IPS DF 4.7 (cell line): ENCODE measurements around the gene BIN1.

Experiments used
- DNase-seq: peaks from one replicate; pipeline ENCODE4 v3.0.0-alpha.2; 2013; ENCODE audit warnings: low spot score; ENCODE audit errors: extremely low read depth

BIN1 gene

DNA sequence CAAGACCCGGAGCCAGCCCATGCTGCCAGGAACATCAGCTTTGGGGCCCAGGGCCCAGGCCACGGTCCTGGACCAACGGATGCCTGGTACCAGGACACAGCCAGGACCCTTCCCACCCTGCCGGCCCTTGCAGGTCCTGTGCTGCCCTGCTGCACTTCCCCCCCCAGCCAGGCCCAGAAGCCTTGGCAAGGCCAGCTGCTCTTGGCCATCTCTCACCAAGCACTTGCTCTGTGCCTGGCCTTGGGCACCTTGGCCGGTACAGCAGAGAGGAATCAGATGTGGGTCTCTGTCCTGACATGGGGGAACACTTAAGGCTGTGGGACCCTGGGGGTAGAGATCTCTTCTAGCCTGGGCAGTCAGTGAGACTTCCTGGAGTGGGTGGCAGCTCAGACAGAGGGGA is 28.9 kb downstream of the BIN1 start:
- no peak for DNase-seq

- DNase-seq = no peak
Observed at GRCh38 chr2:127076924-127077323, 30.0 kb downstream of the BIN1 start.

DNA sequence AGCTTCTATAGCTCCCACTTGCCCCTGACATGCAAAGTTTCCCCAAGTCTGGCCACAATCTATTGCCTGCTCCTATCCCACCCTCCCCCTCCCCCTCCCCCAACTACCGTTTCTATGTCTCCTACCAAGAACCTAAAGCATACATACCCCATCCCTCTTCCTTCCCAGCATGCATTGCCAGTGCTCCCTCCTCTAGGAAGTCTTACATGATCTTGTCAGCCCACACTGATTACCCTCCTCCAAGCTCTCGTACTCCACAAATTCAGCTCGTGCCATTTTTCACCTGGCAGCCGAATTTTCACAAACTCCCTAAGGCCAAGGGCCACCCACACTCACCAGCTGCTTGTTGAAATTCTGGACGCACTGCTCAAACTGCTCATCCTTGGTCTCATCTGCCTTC is 30.7 kb downstream of the BIN1 start:
- DNase-seq = no peak

DNA sequence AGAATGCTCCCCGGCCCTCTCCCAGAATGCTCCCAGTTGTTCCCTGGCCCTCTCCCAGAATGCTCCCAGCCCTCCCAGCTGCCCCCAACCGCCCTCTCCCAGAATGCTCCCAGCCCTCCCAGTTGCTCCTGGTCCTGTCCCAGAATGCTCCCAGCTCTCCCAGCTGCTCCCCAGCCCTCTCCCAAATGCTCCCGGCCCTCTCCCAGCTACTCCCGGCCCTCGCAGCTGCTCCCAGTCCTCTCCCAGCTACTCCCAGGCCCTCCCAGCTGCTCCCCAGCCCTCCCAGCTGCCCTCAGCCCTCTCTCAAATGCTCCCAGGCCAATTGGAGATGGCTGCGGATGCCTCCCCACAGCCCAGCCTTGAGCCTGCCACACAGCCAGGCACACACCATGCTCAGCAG is 31.1 kb downstream of the BIN1 start:
- DNase-seq = no peak

DNA sequence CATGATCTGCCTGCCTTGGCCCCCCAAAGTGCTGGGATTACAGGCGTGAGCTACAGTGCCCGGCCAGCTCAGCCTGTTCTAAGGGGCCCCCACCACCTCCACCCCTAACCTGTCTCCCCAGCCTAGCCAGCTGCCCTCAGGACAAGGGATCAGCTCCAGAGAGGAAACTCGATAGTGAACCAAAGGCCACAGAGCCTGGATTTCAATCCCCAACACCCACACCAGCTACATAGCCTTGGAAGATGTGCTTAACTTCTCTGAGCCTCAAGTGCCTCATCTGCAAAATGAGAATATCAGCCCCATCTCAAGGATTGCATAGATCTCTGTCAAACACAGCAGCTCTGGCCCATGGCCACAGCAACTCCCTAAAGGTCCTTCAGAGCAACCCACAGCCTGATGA is 32.0 kb downstream of the BIN1 start:
- no peak for DNase-seq

- no peak for DNase-seq
Observed at GRCh38 chr2:127074358-127074757, 32.6 kb downstream of the BIN1 start.

GRCh38 chr2:127072970-127073369 is 34.0 kb downstream of the BIN1 start:
- no peak for DNase-seq

- DNase-seq = no peak
Observed at GRCh38 chr2:127072396-127072795, 34.6 kb downstream of the BIN1 start.

DNA sequence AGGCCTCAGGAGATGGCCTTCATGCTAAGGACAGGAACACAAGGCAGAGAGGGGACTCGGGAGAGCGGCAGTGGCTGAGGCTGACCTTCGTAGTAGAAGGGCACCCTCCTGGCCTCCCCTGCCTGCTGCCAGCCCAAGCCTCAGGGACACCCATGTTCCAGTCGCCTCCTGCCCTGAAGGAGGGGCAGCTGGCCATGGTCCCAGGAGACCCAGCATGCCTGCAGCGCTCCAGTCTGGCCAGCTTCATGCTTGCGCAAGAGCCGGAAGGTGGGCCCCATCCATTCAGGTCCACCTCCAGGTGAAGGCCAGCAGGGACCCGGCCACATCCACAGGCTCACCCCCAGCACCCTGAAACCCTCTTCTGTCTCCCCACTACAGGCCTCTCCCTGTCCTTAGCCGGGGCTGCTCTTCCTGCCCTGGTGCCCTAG is 35.0 kb downstream of the BIN1 start:
- no peak for DNase-seq

GRCh38 chr2:127070221-127070620 is 36.7 kb downstream of the BIN1 start:
- DNase-seq = no peak

GRCh38 chr2:127069536-127069935 is 37.4 kb downstream of the BIN1 start:
- DNase-seq = no peak

DNA sequence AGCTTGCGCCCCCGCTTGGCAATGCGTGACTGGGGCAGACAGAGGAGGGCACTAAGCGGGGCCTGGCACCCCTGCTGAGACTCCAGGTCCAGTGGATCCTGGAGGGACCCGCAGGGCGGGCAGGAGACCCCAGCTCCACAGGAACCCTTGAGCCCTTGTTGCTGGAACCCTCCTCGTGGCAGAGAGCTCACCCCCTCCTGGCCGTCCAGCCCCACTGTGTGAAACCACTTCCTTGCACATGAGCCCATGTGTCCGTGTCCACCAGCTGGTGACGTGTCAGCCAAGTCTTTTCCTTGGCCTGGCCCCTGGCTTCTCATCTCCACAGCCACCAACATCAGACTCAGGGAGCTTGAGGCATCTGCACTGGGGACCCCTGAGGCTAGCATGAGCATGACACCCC is 38.0 kb downstream of the BIN1 start:
- DNase-seq = no peak

DNA sequence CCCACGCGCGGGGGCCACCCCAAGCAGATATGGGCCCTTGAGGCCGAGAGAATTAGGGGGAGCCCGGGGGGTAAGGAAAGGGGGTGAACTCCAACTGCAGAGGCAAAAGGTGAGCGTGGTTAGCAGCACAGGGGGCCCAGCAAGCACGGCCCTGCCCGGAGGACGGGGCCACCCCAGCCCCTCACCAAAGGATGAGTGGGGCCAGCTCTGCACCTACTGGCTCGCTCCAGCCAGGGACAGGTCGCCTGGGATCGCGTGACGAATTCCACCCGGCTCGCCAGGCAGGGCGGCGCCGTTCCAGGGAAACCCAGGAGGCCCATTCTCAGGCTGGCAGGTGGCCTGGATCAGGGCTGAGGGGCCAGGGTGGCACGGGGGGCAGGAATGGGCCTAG is 38.6 kb downstream of the BIN1 start:
- DNase-seq = no peak

DNA sequence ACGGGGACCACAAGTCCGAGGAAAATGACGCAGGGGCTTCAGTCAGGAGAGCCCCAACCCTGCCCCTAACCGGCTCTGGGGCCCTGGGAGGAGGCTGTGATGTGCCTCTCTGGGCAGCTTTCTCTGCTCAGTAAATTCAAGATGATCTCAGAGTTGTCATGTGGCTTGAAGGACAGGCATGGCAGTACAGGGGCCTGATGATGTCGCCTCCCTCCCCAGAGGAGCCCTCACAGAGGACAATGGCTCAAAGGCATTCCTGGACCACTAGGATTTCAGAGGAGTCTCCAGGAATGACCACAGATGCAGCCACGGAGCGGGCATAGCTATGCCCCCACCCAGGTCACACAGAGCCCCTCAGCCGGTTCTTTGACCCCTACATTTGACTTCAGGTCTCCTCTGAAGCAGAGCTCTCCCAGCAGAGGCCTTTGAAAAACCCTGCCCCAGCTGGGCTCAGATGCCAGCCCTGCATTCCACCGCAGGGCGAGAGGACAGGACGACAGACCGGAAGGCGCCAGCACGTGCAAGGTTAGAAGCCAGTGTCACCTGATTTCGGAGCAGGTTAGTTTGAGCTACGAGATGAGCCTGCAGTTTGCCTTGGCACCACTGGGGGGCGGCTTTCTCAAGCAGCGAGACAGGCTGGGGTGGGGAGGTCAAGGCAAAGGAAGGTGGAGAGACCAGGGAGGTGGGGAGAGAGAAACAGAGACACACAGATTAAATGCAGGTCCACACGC is 39.2 kb downstream of the BIN1 start:
- peak; percentile 49 for DNase-seq

DNA sequence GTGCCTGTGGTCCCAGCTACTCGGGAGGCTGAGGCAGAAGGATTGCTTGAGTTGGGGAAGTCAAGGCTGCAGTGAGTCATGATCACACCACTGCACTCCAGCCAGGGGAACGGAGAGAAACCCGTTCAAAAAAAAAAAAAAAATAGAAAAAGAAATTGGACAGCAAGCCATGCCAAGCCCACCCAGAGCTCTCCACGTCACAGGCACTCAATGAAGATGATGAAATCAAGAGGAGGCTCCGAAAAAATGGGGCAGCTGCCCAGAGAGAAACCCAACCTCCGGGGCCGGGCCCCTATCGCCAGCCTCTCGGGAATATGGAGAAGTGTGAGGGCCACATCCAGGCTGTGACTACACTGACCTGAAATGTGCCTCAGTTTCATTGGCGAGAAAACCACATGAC is 40.0 kb downstream of the BIN1 start:
- DNase-seq = no peak

GRCh38 chr2:127065940-127066318 is 41.0 kb downstream of the BIN1 start:
- no peak for DNase-seq

- DNase-seq = no peak
Observed at GRCh38 chr2:127065299-127065939, 41.5 kb downstream of the BIN1 start.

GRCh38 chr2:127064642-127065250 is 42.2 kb downstream of the BIN1 start:
- no peak for DNase-seq

- DNase-seq = no peak
Observed at GRCh38 chr2:127063701-127064590, 43.0 kb downstream of the BIN1 start.

DNA sequence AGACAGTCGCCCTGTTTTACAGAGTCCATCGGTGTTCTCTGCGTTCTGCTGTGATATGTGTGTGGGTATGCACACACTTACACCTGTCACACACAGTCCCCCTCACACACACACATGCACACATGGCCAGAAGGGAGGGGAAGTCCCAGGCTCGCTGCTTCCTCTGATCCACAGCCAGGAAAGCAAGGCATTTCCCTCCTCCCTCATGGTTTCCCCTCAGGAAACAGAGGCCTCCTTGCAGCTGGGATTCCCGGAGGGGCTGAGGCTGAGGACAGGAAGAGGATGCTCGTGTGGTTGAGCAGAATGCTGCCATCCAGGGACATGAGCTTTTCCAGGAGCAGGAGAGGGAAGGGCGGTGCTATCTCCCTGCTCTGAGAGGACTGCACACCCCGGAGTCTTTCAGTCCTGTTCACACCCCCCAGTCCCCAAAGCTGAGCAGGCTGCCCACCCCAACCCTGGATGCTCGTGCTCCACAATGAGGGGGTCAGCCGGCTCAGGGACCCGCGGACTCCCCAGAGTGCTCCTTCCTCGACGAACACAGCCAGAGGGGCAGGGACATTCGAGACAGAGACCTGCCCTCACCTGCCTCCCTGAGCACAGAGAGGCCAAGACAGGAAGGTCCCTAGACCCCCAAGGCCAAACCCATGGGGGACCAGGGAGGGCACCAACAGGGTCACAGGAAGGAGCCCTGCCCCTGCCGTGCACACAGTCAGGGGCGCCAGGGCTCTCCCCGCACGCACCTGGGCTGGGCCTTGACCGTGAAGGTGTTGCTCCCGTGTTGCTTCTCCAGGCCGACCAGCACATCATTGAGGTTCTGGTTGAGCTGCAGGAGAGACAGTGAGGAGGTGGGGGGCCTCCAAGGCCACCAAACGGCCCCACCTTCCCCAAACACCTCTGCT is 45.3 kb downstream of the BIN1 start:
- no peak for DNase-seq
